Right lung (tissue), 5 donors: ENCODE data around the gene KRT80. TPM values are rescaled to one million over a fixed set of nuclear protein-coding genes. Genes with fewer than 3 reads are reported as not detected.

Source experiments
- DNase-seq, 2 donors: peaks; one replicate each; pipeline ENCODE4 v3.0.0-alpha.2; 2013
- polyA plus RNA-seq, 5 donors: library from polyadenylated mRNA; unstranded; fragments of 120-200 nt; gene quantifications; one replicate each; pipeline versions ENCODE4 v1.2.1 to v1.2.3, GENCODE V29; 2013; ENCODE audit warnings: inconsistent platforms in 1 of 5, low replicate concordance in 1 of 5; ENCODE audit not compliant: insufficient read length in 5 of 5, insufficient read depth in 1 of 5

KRT80 gene
- polyA plus RNA-seq, 5 donors: 0.48 to 1.9 (median 0.90) TPM

DNA sequence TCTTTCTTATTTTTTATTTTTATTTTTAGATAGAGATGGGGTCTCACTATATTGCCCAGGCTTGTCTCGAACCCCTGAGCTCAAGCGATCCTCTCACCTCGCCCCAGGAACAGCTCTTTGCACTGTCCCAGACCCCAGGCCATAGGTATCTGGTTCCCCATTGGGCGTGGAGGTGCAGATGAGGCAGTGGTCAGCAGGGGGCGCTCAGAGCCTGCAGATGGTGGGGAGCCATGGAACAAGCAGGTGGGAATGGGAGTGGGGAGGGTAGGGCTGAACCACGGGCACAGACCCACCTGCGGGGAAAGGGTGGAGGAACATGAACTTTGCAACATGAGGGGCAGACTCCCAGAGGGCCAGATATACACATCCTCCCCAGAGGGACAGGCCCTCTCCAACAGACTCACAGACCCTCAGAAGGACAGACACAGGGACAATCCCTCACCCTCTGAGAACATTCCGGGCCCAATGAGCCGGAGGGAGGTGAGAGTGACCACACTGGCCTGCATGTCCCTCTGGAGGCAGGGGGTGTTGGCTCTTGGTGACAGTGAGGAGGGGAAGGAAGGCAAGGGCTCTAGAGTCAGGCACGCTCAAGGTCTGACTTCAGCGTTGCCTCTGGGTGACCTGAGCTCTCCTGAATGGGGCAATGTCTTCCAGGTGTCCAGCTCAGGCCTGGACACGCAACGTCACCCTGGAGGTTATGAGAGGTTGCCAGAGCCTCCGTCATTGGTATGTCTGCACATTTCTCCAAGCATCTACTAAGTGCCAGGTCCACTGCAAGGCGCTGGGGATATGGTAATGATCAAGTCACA lies 34.9 kb downstream of the KRT80 start:
- no peak for DNase-seq

DNA sequence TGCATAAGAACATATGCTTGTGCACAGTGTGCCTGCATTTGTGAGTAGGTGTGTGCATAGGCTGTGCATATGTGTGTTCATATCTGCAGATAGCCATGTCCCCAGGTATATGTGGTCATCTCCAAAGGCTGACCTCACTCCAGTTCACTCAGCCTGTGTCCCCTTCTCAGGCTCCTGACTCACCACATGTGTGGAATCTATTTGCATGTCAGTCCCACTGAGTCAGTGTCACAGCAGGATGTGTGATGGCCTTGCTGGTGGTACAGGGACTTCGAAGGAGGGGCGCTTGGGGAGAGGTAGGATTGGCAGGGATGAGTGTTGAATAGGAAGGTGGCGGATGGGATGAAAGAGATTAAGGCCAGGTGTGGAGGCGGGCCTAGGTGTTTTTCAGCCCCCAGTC lies 35.5 kb downstream of the KRT80 start:
- no peak for DNase-seq

DNA sequence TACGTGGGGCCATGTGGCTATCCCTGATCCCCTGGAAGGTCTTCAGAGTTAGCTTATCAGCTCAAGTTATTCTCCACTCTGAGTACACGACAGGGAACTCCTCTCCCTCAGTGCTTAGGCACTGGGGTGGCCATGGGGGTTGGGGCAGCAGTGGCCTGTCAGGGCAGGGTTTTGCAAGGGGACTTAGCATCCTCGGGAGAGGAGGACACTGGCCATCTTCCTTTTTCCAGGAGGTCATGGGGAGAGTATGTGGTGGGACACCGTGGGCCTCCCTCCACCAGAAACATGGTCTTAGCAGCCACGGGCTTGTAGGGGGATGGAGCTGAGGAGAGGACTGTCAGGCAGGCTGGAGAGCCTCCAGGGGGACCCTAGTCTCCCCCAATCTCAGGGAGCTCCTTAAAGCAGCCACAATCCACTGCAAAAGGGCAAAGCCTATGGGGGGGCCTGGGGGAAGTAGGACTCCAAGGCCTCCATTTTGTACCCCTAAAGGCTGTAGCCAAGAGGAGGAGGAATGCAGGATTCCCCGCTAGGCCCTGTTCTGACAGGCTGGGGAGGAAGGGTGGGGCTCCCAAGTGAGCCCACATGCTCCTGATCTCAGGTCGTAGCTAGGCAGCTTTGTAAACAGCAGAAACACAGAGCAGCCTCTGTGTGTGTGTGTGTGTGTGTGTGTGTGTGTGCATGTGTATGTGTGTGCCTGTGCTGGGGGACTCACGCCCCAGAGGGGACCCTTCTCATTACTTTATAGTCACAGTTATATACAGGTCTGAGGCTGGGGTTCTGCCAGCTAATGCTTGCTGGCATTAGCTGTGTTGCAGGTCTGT lies 36.6 kb downstream of the KRT80 start:
- no peak for DNase-seq

DNA sequence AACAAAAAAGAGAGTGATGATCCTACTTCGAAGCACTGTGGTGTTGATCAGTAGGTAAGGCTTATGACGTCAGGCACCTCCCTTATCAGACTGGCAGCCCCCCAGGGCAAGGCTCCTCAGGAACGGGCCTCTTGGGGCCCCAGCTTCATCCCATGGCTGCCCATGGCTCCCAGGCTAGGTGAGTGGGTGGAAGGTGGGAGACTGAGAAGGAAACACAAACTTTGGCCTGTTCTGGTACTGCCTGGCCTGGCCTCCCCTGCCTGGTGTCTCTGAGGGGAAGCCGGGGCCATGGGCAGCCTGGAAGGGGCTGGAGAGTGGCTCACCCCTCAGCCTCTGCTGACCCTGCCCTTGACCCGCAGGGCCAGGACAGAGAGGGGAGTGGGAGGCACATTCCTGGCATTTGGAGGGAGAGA lies 38.9 kb downstream of the KRT80 start:
- no peak for DNase-seq

DNA sequence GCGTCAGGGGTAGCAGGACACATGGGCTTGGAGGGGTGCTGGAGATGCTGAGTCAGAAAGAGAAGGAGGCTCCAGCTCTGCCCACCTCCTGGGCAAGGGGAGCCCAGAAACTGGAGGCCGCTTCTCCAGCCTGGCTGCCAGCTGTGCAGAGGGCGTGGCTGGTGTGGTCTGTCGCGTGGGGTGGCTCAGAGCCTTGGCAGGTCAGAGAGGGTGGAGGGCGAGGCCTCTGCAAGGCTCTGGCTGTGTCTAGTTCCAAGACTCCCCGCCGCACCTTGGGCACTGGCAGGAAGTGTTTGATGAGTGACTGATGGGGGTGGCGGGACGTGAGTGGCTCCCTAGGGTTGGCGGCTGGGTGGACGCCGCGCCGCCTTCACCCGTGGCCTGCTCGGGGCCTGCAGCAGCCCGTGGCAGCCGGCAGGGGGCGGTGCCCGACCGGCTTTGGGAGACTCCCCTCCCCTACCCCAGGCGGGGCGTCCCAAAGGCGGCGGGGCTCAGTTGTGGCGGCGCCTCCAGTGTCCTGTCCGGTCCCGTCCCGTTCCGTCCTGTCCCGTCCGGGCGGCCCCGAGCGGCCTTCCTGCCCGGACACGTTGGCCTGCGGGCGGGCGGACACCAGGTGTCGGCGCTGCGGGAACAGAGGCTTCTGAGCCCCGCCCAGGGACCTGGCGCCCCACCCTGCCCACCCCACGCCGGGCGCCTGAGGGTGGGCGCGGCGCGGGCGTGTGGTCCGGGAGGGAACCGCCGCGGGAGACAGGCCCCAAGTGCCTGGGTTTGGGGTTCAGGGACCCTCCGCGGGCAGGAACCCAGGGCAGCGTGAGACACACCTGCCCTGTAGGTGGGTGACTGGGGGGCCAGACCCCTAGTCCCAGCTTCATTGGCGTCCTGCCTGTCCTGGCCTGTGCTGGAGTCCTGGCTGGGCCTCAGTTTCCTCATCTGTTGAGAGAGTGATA lies 39.7 kb downstream of the KRT80 start:
- no peak for DNase-seq

GRCh38 chr12:52151153-52151836 lies 40.5 kb downstream of the KRT80 start:
- no peak for DNase-seq

- DNase-seq: no peak
Observed at GRCh38 chr12:52149651-52150241, 42.1 kb downstream of the KRT80 start.

- DNase-seq: no peak
Observed at GRCh38 chr12:52149182-52149641, 42.6 kb downstream of the KRT80 start.

- no peak for DNase-seq
Observed at GRCh38 chr12:52148464-52149181, 43.2 kb downstream of the KRT80 start.

- DNase-seq: no peak
Observed at GRCh38 chr12:52147964-52148463, 43.8 kb downstream of the KRT80 start.

GRCh38 chr12:52147367-52147963 lies 44.3 kb downstream of the KRT80 start:
- DNase-seq: no peak

DNA sequence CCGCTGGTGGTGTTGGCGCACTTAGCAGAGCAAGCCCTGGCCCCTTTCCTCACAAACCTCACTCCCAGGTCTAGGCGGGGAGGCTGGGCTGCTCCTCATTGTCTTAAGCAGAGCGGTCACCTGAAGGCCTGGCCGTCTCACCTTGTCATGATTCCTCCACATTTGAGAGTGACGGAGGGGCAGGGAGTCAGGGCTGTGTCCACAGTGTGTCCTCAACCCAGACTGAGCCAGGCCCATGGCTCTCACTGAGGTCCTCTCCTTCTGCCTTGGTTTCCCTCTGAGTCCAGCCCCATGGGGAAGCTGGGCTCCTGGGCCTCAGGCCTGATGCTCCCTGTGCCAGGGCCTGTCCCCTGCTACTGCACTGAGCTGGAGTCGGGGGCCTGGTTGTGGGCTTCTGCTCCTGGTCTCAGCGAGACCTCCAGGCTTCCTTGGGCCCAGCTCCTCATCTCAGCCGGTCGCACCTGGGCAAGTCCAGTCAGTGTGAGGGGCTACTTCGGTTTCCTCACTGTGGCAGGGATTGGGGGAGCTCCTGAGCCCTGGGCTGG lies 44.9 kb downstream of the KRT80 start:
- DNase-seq: no peak

- no peak for DNase-seq
Observed at GRCh38 chr12:52146089-52146821, 45.6 kb downstream of the KRT80 start.

DNA sequence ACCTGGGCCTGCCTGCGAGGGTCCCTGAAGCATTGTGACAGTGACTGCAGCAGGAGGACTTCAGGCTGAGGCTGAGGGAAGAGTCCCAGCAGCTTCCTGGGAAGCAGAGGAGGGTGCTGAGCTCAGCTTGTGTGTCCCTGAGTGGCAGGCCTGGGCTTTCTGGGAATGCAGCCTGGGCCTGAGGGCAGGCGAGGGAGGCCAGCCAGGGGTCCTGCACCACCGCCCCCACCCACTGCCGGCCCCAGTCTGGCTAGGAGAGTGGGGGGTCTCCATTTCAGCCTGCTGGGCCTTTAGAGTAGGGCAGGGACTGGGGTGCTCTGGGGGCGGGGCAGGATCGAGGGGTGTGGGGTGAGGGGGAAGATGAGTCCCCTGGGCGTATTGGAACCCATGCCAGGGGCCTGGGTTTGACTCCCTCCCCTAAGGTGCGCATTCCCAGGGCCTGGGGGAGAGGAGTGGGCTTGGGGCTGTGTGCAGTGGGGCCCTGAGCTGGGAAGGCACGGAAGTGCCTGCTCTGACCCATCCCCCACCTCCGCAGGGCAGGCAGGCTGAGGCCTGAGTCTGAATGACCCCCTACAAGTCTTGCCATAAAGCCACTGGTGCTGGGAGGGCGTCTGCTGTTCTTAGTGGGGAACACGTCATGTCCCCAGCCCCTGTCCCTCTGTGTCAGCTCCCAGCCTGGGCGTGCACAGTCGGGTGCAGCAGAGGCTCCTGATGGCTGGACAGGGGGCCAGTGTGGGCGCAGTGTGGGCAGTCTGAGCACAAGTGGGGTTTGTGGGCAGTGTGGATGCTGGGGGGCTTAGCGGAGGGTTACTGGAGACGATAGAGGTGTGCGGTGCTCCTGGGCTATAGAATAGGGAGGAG lies 46.4 kb downstream of the KRT80 start:
- DNase-seq: no peak

DNA sequence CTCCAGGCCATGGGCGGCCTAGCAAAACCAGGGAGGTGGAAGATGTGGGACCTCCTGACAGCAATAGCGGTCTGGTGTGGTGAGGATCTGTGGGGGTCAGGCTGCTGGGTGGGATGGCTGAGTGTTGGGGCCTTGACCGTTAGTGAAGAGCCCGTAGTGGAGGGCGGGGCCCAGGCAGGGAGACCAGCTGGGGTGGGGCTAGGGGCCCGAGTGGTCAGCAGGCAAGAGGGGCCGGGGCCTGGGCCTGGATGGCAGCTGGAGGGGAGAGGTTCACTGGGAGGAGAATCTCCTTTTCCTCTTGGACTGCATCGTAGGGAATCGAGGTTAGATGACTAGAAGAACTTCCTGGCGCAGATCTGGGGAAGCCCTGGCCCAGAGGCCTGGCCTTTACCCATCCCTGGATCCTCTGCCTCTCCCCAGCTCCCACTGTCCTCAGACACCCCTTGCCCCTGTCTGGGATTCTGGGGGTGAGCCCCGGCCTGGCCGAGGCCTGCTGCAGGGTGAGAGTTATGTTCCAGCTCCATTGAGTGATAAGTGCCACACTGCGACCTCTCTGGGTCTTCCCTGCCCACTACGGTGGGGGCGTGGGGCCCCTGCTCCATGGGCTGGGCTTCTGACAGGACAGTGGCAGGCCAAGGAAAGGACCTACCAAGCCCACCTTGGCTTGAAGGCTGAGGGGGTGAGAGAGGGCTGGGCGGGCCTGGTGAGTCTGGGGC lies 47.1 kb downstream of the KRT80 start:
- DNase-seq: no peak

DNA sequence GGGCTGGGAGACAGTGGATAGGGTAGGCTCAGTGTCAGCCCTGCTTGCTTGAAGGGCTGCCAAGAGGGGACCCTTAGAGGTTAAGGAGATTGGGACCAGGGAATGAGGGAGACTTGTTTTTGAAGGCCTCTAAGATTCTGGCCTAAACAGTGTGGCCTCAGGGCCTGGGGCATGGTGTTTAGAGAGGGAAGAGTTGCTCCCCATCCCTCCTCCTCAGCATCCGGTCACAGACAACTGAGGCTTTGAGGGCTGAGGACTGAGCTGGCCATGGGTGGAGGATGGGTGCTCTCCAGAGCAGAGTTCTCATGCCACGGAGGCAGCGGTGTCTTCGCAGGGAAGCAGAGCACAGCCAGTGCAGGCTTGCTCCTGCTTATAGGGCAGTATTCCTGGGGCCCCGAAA lies 49.4 kb downstream of the KRT80 start:
- DNase-seq: no peak

- DNase-seq: no peak
Observed at GRCh38 chr12:52141875-52142274, 49.9 kb downstream of the KRT80 start.
